ENCODE measurements around the gene CDHR3. TPM values are rescaled to one million over a fixed set of nuclear protein-coding genes. Genes with fewer than 3 reads are reported as not detected.
"Not testable (repeated sequence)": the region's sequence is repeated elsewhere in the genome, so short reads cannot be mapped to it uniquely, and the experiment has no call there.

Gene CDHR3
- total and polyA plus RNA-seq, 2 donors (not counting 1 experiment from before 2014, with no cell fraction given) = 5.1 to 9.4 TPM

- H3K36me3 ChIP-seq (ENCODE audit: control insufficient read depth, insufficient read depth, low read length) = no peaks in the 10 kb centered on the region
- no peaks in the 10 kb centered on the region for H3K27me3 ChIP-seq (ENCODE audit: control insufficient read depth, insufficient read depth, low read length)
- no peaks in the 10 kb centered on the region for H4K20me1 ChIP-seq (ENCODE audit: control insufficient read depth, extremely low read depth, insufficient read depth, low read length)
- H2AFZ ChIP-seq (ENCODE audit: low read length) = no peak overlapping the region
- H3K4me1 ChIP-seq (ENCODE audit: control insufficient read depth, extremely low read depth, insufficient read depth, low read length) = no peaks in the 10 kb centered on the region
- no peak for DNase-seq (ENCODE audit: low read depth in 2 of 2)
- no peaks in the 10 kb centered on the region for H3K79me2 ChIP-seq (ENCODE audit: control insufficient read depth, insufficient read depth, low read length)
- no peaks in the 10 kb centered on the region for H3K9me3 ChIP-seq (ENCODE audit: control insufficient read depth, insufficient read depth, low read depth, low read length)
- no peak overlapping the region for H3K4me2 ChIP-seq (ENCODE audit: extremely low read depth, insufficient read depth, low read length)
- TF ChIP-seq EZH2 (IDR thresholded peaks at IDR 0.05; ENCODE audit: low read length, missing control alignments) (no peak), CTCF (conservative IDR thresholded peaks at IDR 0.05 in 1 of 2, IDR thresholded peaks at IDR 0.05 in 1 of 2; ENCODE audit: low read depth in 1 of 2, low read length in 2 of 2) (no peak)
- no peak overlapping the region for H3K9ac ChIP-seq (ENCODE audit: insufficient read depth, low read length)
- no peak overlapping the region for H3K4me3 ChIP-seq (replicated peaks in 1 of 4; ENCODE audit: control extremely low read depth in 1 of 4, insufficient read depth in 1 of 4, low read depth in 3 of 4, low read length in 4 of 4)
- no peak overlapping the region for H3K27ac ChIP-seq (ENCODE audit: insufficient read depth, low read length)
Measured at GRCh38 chr7:105954711-105955110, 8.4 kb upstream of the CDHR3 start.

- not testable (repeated sequence) for H3K4me2 ChIP-seq (ENCODE audit: extremely low read depth, insufficient read depth, low read length); DNase-seq (ENCODE audit: low read depth in 2 of 2); H3K27me3 ChIP-seq (ENCODE audit: control insufficient read depth, insufficient read depth, low read length); H3K27ac ChIP-seq (ENCODE audit: insufficient read depth, low read length); H3K79me2 ChIP-seq (ENCODE audit: control insufficient read depth, insufficient read depth, low read length); H3K36me3 ChIP-seq (ENCODE audit: control insufficient read depth, insufficient read depth, low read length); H3K9ac ChIP-seq (ENCODE audit: insufficient read depth, low read length); H4K20me1 ChIP-seq (ENCODE audit: control insufficient read depth, extremely low read depth, insufficient read depth, low read length); H3K9me3 ChIP-seq (ENCODE audit: control insufficient read depth, insufficient read depth, low read depth, low read length); H3K4me1 ChIP-seq (ENCODE audit: control insufficient read depth, extremely low read depth, insufficient read depth, low read length); H3K4me3 ChIP-seq (replicated peaks in 1 of 4; ENCODE audit: control extremely low read depth in 1 of 4, insufficient read depth in 1 of 4, low read depth in 3 of 4, low read length in 4 of 4); H2AFZ ChIP-seq (ENCODE audit: low read length)
Measured at GRCh38 chr7:105955651-105956466, 7.2 kb upstream of the CDHR3 start.

- no peaks in the 10 kb centered on the region for H3K4me1 ChIP-seq (ENCODE audit: control insufficient read depth, extremely low read depth, insufficient read depth, low read length)
- H3K9ac ChIP-seq (ENCODE audit: insufficient read depth, low read length) = no peak overlapping the region
- H3K79me2 ChIP-seq (ENCODE audit: control insufficient read depth, insufficient read depth, low read length) = no peaks in the 10 kb centered on the region
- no peak overlapping the region for H3K4me3 ChIP-seq (replicated peaks in 1 of 4; ENCODE audit: control extremely low read depth in 1 of 4, insufficient read depth in 1 of 4, low read depth in 3 of 4, low read length in 4 of 4)
- no peaks in the 10 kb centered on the region for H3K36me3 ChIP-seq (ENCODE audit: control insufficient read depth, insufficient read depth, low read length)
- H3K9me3 ChIP-seq (ENCODE audit: control insufficient read depth, insufficient read depth, low read depth, low read length) = no peaks in the 10 kb centered on the region
- no peak overlapping the region for H3K27ac ChIP-seq (ENCODE audit: insufficient read depth, low read length)
- DNase-seq (ENCODE audit: low read depth in 2 of 2) = no peak
- no peaks in the 10 kb centered on the region for H4K20me1 ChIP-seq (ENCODE audit: control insufficient read depth, extremely low read depth, insufficient read depth, low read length)
- H3K27me3 ChIP-seq (ENCODE audit: control insufficient read depth, insufficient read depth, low read length) = no peaks in the 10 kb centered on the region
- no peak overlapping the region for H3K4me2 ChIP-seq (ENCODE audit: extremely low read depth, insufficient read depth, low read length)
- TF ChIP-seq EZH2 (IDR thresholded peaks at IDR 0.05; ENCODE audit: low read length, missing control alignments) (no peak), CTCF (conservative IDR thresholded peaks at IDR 0.05 in 1 of 2, IDR thresholded peaks at IDR 0.05 in 1 of 2; ENCODE audit: low read depth in 1 of 2, low read length in 2 of 2) (no peak)
- H2AFZ ChIP-seq (ENCODE audit: low read length) = no peak overlapping the region
Measured at GRCh38 chr7:105958012-105958411, 5.1 kb upstream of the CDHR3 start.

All from fibroblast of lung (primary cell).